IMR-90 (cell line): ENCODE measurements around the gene NTN4. TPM values are rescaled to one million over a fixed set of nuclear protein-coding genes. Genes with fewer than 3 reads are reported as not detected.

Source experiments
- ATAC-seq: fragments of 200-7000 bp; cut with Tn5 transposase; 2 replicates; pipeline ENCODE4 v1.9.1; 2020; ENCODE audit warnings: low read depth, mild to moderate bottlenecking, moderate library complexity
- BruUV-seq: library from RNA; stranded (reverse); fragments of 400-500 nt; replicated peaks from 2 replicates; lab custom pipeline; 2021; lab: Mats Ljungman, UMichigan
- CTCF ChIA-PET: fragments of 300-600 bp; formaldehyde crosslinking; extraction: SDS; loops from one replicate; lab custom pipeline; 2021; ENCODE audit warnings: antibody characterized with exemption; lab: Yijun Ruan, JAX
- POLR2A ChIA-PET: fragments of 300-600 bp; sonication (Branson Sonifier 250); formaldehyde crosslinking; loops from one replicate; lab custom pipeline; 2022; ENCODE audit warnings: antibody characterized with exemption; ENCODE audit not compliant: unreplicated experiment; lab: Charles Lee
- DNase-seq: peaks from one replicate; pipeline ENCODE4 v3.0.0; 2013
- H2AFZ ChIP-seq: replicated peaks from 2 replicates; pipeline ENCODE3; 2013; ENCODE audit warnings: low read length, mild to moderate bottlenecking; ENCODE audit not compliant: poor library complexity
- H2AK5ac ChIP-seq: 2 replicates; pipeline ENCODE4 v1.6.1; 2013; ENCODE audit warnings: low read depth, low read length, inconsistent platforms
- H2AK9ac ChIP-seq: replicated peaks from 2 replicates; pipeline ENCODE3; 2013; ENCODE audit warnings: mild to moderate bottlenecking, low read depth, low read length, moderate library complexity; ENCODE audit not compliant: poor library complexity
- H2BK120ac ChIP-seq: 2 replicates; pipeline ENCODE4 v1.6.1; 2013; ENCODE audit warnings: low read depth, low read length, inconsistent platforms
- H2BK15ac ChIP-seq: 3 replicates; pipeline ENCODE4 v1.6.1; 2013; ENCODE audit warnings: low read depth, low read length, inconsistent platforms
- H2BK20ac ChIP-seq: 2 replicates; pipeline ENCODE4 v1.6.1; 2013; ENCODE audit warnings: low read depth, mild to moderate bottlenecking, inconsistent platforms, low read length, moderate library complexity
- H2BK5ac ChIP-seq: 2 replicates; pipeline ENCODE4 v1.6.1; 2013; ENCODE audit warnings: mild to moderate bottlenecking, low read depth, low read length, inconsistent platforms; ENCODE audit not compliant: poor library complexity, severe bottlenecking
- H3K14ac ChIP-seq: replicated peaks from 2 replicates; pipeline ENCODE4 v1.6.1; 2013; ENCODE audit warnings: low read depth, low read length, inconsistent platforms
- H3K18ac ChIP-seq: 2 replicates; pipeline ENCODE4 v1.6.1; 2013; ENCODE audit warnings: low read depth, low read length, control low read depth
- H3K23ac ChIP-seq: 2 replicates; pipeline ENCODE4 v1.6.1; 2013; ENCODE audit warnings: low read depth, low read length, inconsistent platforms
- H3K27ac ChIP-seq: 2 replicates; pipeline ENCODE4 v1.5.1; 2013; ENCODE audit warnings: mild to moderate bottlenecking, control low read depth, low read length; ENCODE audit not compliant: insufficient read depth
- H3K27me3 ChIP-seq: 2 replicates; pipeline ENCODE4 v1.6.1; 2013; ENCODE audit warnings: low read length; ENCODE audit not compliant: control insufficient read depth, insufficient read depth
- H3K36me3 ChIP-seq: 2 replicates; pipeline ENCODE4 v1.6.1; 2013; ENCODE audit warnings: low read length, mixed read lengths; ENCODE audit not compliant: control insufficient read depth, insufficient read depth
- H3K4ac ChIP-seq: 2 replicates; pipeline ENCODE4 v1.6.1; 2013; ENCODE audit warnings: low read depth, low read length, inconsistent platforms
- H3K4me1 ChIP-seq: 2 replicates; pipeline ENCODE4 v1.6.1; 2013; ENCODE audit warnings: low read length, mixed read lengths; ENCODE audit not compliant: control insufficient read depth, insufficient read depth
- H3K4me2 ChIP-seq: 2 replicates; pipeline ENCODE4 v1.6.1; 2013; ENCODE audit warnings: low read depth, mild to moderate bottlenecking, control low read depth, low read length, moderate library complexity
- H3K4me3 ChIP-seq: 2 replicates; pipeline ENCODE4 v1.5.1; 2013; ENCODE audit warnings: low read depth, mild to moderate bottlenecking, control low read depth, low read length, moderate library complexity; ENCODE audit not compliant: insufficient read depth
- H3K56ac ChIP-seq: 2 replicates; pipeline ENCODE4 v1.6.1; 2013; ENCODE audit warnings: low read length, inconsistent platforms; ENCODE audit not compliant: insufficient read depth; ENCODE audit errors: extremely low read depth
- H3K79me1 ChIP-seq, 2 experiments: 2 replicates each; pipeline ENCODE4 v1.6.1; 2013; ENCODE audit warnings: low read length in 2 of 2, inconsistent platforms in 1 of 2, low read depth in 1 of 2
- H3K9ac ChIP-seq: 2 replicates; pipeline ENCODE4 v1.6.1; 2013; ENCODE audit warnings: low read depth, low read length, control low read depth
- H3K9me1 ChIP-seq: 2 replicates; pipeline ENCODE4 v1.6.1; 2013; ENCODE audit warnings: low read length, inconsistent platforms; ENCODE audit not compliant: insufficient read depth
- H3K9me3 ChIP-seq: 2 replicates; pipeline ENCODE4 v1.6.1; 2013; ENCODE audit warnings: low read length; ENCODE audit not compliant: control insufficient read depth, insufficient read depth
- H4K20me1 ChIP-seq: 2 replicates; pipeline ENCODE4 v1.6.1; 2013; ENCODE audit warnings: low read length, inconsistent platforms; ENCODE audit not compliant: insufficient read depth
- H4K5ac ChIP-seq: 2 replicates; pipeline ENCODE4 v1.6.1; 2013; ENCODE audit warnings: mild to moderate bottlenecking, low read depth, low read length, control low read depth
- H4K8ac ChIP-seq, 2 experiments: 2 replicates each; pipeline ENCODE4 v1.6.1; 2013; ENCODE audit warnings: low read depth in 2 of 2, low read length in 2 of 2, control low read depth in 1 of 2, inconsistent platforms in 1 of 2
- H4K91ac ChIP-seq: 2 replicates; pipeline ENCODE4 v1.6.1; 2013; ENCODE audit warnings: low read depth, low read length, inconsistent platforms; ENCODE audit not compliant: insufficient read depth
- CEBPB ChIP-seq: IDR thresholded peaks from 2 replicates; pipeline ENCODE4 v1.6.1; 2012; ENCODE audit warnings: low read depth, low read length, improper control_type of control experiment
- NFE2L2 ChIP-seq: fragments of 150-350 bp; IDR thresholded peaks from 2 replicates; pipeline ENCODE4 v1.6.1; 2016; ENCODE audit warnings: low read depth, mild to moderate bottlenecking, low read length
- WGBS, 2 experiments: methylation state at CpG; one replicate each; pipeline versions ENCODE4 v1.1.5 to v1.1.7; 2013; ENCODE audit warnings: missing lambda C conversion rate in 2 of 2; ENCODE audit not compliant: insufficient read length in 1 of 2; ENCODE audit errors: extremely low coverage in 2 of 2; 5-methylcytosine and 5-hydroxymethylcytosine counted together
- dilution Hi-C: fragments of 300-500 bp; cut with HindIII; formaldehyde crosslinking; loops from one replicate; pipeline ENCODE4 v1.14.3; 2018; ENCODE audit warnings: low sequenced_read_pairs; ENCODE audit not compliant: unreplicated experiment
- in situ Hi-C: fragments of 300-500 bp; cut with MboI; formaldehyde crosslinking; loops from 3 replicates; pipeline ENCODE4 v1.14.3; 2019; ENCODE audit warnings: low sequenced_read_pairs, inconsistent platforms, mixed read lengths
- intact Hi-C: fragments of 100-400 bp; cut with micrococcal nuclease; formaldehyde crosslinking; loops from 2 replicates; pipeline ENCODE4 v1.10.0; 2022
- polyA plus RNA-seq, 3 experiments: library from polyadenylated mRNA; depleted of rRNA; stranded (reverse); fragments of >200 nt; gene quantifications; 2 replicates each; pipeline ENCODE4 v1.2.3, GENCODE V29; 2012; ENCODE audit warnings: low replicate concordance in 1 of 3
- total RNA-seq: library from RNA; depleted of rRNA; stranded (reverse); fragments of >200 nt; gene quantifications from 2 replicates; pipeline ENCODE4 v1.2.3, GENCODE V29; 2012

The NTN4 gene
- total and polyA plus RNA-seq, 2 of the 4 experiments (the other 2 are of a cell fraction), result 54.6 to 56.6 TPM

DNA sequence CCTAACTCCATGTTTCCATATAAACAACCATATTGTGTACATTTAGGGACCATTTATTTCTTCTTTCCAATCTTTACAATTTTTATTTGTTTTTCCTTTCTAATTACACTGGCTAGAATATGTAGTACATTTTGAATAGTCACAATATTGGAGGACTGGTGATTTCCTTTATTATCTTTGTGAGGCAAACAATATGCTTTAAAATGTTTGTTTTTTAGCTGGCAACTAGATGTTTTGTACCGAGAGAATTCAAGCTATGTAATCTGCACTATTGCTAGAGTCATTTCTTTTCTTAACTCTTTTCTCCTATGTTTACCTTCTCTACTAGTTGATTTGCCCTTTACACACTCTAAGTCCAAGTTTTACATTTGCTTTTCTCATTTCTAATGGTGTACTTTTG, 13.3 kb upstream of the NTN4 start:
- H2AFZ ChIP-seq, result no peak overlapping the region
- H2BK15ac ChIP-seq, result no peak overlapping the region
- H2AK5ac ChIP-seq, result no peak overlapping the region
- 0 out of 4 replicates have a peak, but pooled peaks cover 0 to 3% of the 10 kb centered on the region in 2 experiments for H3K79me1 ChIP-seq
- H4K5ac ChIP-seq, result no peak overlapping the region
- in situ Hi-C loops (no loop called here), dilution Hi-C loops (no loop called here), intact Hi-C loops (no loop called here)
- H3K9ac ChIP-seq, result no peak overlapping the region
- ChIA-PET CTCF (no interaction called here), POLR2A (no interaction called here)
- H3K4ac ChIP-seq, result 0 out of 2 replicates have a peak overlapping the region, but pooled peaks have one; percentile 18
- ATAC-seq, result no peak
- no peak overlapping the region for H3K14ac ChIP-seq
- H3K4me1 ChIP-seq, result peaks cover 8% of the 10 kb centered on the region
- peak overlapping the region; percentile 17; the same call in 1 of the 2 replicates for H2BK120ac ChIP-seq
- no peak overlapping the region for H3K4me2 ChIP-seq
- no peak overlapping the region for H3K4me3 ChIP-seq
- H2BK5ac ChIP-seq, result peak overlapping the region; percentile 61
- H3K23ac ChIP-seq, result no peak overlapping the region
- no peak overlapping the region for H3K27ac ChIP-seq
- H2AK9ac ChIP-seq, result no peak overlapping the region
- no CpG with 5 or more reads among the region's 1 CpG for WGBS, 2 experiments
- H3K9me1 ChIP-seq, result peaks cover 8% of the 10 kb centered on the region
- no peaks in the 10 kb centered on the region for H3K27me3 ChIP-seq
- H4K20me1 ChIP-seq, result no peaks in the 10 kb centered on the region
- H3K9me3 ChIP-seq, result no peaks in the 10 kb centered on the region
- BruUV-seq, result no TSS peak
- no peaks in the 10 kb centered on the region for H3K36me3 ChIP-seq
- DNase-seq, result no peak
- H4K91ac ChIP-seq, result no peak overlapping the region
- no peak overlapping the region for H4K8ac ChIP-seq
- H3K18ac ChIP-seq, result no peak overlapping the region
- no peak for TF ChIP-seq CEBPB
- TF ChIP-seq NFE2L2, result no peak
- H3K56ac ChIP-seq, result no peak overlapping the region
- H2BK20ac ChIP-seq, result 0 out of 2 replicates have a peak overlapping the region, but pooled peaks have one; percentile 8
